ENCODE results near the gene TSEN34. TPM values are rescaled to one million over a fixed set of nuclear protein-coding genes. Genes with fewer than 3 reads are reported as not detected.
"Not testable (repeated sequence)": the region's sequence is repeated elsewhere in the genome, so short reads cannot be mapped to it uniquely, and the experiment has no call there.

The TSEN34 gene
- total RNA-seq, 1 donor from 2014 or later: 20.1 TPM

- DNase-seq (ENCODE audit: low spot score); H3K27ac Mint-ChIP-seq; H3K9me3 Mint-ChIP-seq; H3K27me3 Mint-ChIP-seq (ENCODE audit: insufficient read depth); intact Hi-C loops (cut with micrococcal nuclease); H3K4me3 Mint-ChIP-seq; H3K4me1 Mint-ChIP-seq (ENCODE audit: low read depth): not testable (repeated sequence)
- H3K36me3 Mint-ChIP-seq (ENCODE audit: low read depth): peaks cover 36% of the 10 kb centered on the region
Measured at GRCh38 chr19:54181894-54182293, 9.2 kb upstream of the TSEN34 start.

GRCh38 chr19:54183431-54183830 is 7.7 kb upstream of the TSEN34 start:
- Mint-ChIP-seq H3K36me3 (ENCODE audit: low read depth) (peaks cover 38% of the 10 kb centered on the region), H3K27me3 (ENCODE audit: insufficient read depth) (no peaks in the 10 kb centered on the region), H3K4me3 (no peak overlapping the region), H3K9me3 (no peaks in the 10 kb centered on the region), H3K4me1 (ENCODE audit: low read depth) (peaks cover 17% of the 10 kb centered on the region), H3K27ac (no peak overlapping the region)
- no peak for DNase-seq (ENCODE audit: low spot score)
- intact Hi-C loops (cut with micrococcal nuclease): no loop called here

- no peak for DNase-seq (ENCODE audit: low spot score)
- peaks cover 17% of the 10 kb centered on the region for H3K4me1 Mint-ChIP-seq (ENCODE audit: low read depth)
- H3K9me3 Mint-ChIP-seq: no peaks in the 10 kb centered on the region
- H3K4me3 Mint-ChIP-seq: peak overlapping the region; percentile 37
- H3K36me3 Mint-ChIP-seq (ENCODE audit: low read depth): peaks cover 27% of the 10 kb centered on the region
- H3K27me3 Mint-ChIP-seq (ENCODE audit: insufficient read depth): no peaks in the 10 kb centered on the region
- peak overlapping the region; percentile 23 for H3K27ac Mint-ChIP-seq
- intact Hi-C loops (cut with micrococcal nuclease): no loop called here
Measured at GRCh38 chr19:54186351-54186750, 4.8 kb upstream of the TSEN34 start.

- Mint-ChIP-seq H3K9me3 (no peaks in the 10 kb centered on the region), H3K36me3 (ENCODE audit: low read depth) (peaks cover 30% of the 10 kb centered on the region), H3K4me1 (ENCODE audit: low read depth) (peaks cover 23% of the 10 kb centered on the region), H3K4me3 (peak overlapping the region; percentile 97), H3K27me3 (ENCODE audit: insufficient read depth) (no peaks in the 10 kb centered on the region), H3K27ac (peak overlapping the region; percentile 93)
- intact Hi-C loops (cut with micrococcal nuclease): no loop called here
- DNase-seq (ENCODE audit: low spot score): no peak
Measured at GRCh38 chr19:54186934-54187381, 4.2 kb upstream of the TSEN34 start.

DNA sequence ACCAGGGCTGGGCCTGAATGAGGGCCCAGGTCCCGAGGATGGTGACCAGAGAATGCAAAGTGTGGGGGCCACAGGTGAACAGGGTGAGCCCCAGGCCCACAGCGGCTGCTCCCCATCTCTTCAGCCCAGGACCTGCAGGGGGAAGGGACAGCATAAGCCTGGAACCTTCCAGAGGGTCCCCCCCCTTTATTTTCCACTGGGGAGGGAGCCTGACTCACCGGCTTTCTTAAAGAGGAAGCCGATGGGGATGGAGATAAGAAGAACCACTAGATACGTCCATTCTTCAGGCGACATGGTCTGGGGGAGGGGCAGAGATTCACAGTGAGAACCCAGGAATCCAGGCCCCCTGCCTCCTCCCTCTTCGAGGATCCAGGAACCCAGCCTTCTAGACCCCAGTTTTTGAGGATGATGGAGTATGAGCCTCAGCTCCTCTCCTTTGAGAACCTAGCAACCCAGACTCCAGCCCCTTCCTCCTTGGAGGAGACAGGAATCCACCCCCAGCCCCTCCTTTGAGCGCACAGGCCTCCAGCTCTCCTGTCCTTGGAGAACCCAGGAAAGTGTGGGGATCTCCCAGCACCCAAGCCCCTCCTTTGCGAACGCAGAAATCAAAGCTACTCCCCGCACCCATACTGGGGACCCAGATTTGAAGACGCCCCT is 2.8 kb upstream of the TSEN34 start:
- Mint-ChIP-seq H3K4me3 (peak overlapping the region; percentile 97), H3K4me1 (ENCODE audit: low read depth) (peaks cover 31% of the 10 kb centered on the region), H3K27me3 (ENCODE audit: insufficient read depth) (no peaks in the 10 kb centered on the region), H3K27ac (peak overlapping the region; percentile 93), H3K36me3 (ENCODE audit: low read depth) (peaks cover 32% of the 10 kb centered on the region), H3K9me3 (no peaks in the 10 kb centered on the region)
- intact Hi-C loops (cut with micrococcal nuclease): loop anchor here (1.0 kb wide), 1 partner anchor 43 kb away; no protein-coding TSS in a partner anchor
- DNase-seq (ENCODE audit: low spot score): peak; percentile 39

DNA sequence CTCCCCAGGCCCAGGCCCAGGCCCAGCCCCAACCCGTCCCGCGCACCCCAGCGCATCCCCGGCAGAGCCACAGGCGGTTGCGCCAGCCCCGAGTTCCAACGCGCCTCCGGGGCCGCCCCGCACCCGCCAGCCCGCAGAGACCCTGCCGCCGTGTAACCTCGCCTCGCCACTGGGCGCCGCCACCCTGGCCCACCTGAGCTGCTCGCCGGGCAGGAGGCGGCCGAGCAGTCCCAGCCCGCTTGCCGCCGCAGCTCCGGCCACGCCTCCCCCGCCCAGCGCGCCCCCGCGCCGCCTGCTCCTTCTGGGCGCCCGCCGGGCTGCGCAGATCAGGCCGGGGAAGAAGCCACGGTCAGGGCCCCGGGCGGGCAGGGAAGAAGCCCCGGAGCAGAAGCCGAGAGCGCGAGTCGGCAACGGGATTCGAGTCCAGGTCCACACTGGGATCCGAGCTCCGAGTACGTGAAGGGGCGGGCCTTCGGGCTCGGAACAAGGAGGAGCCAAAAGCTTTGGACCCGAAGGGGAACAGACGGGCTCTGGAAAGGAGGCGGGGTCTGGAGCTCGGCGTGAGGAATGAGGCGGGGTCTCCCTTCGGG is 1.9 kb upstream of the TSEN34 start, which contains the start of gene MBOAT7:
Gene MBOAT7 (minus strand): TSS at position 436 of the 590 bp plus-strand sequence. CDS start 1,072 bp downstream, outside the sequence.
- intact Hi-C loops (cut with micrococcal nuclease): loop anchor here (1.0 kb wide), 2 partner anchors 21 to 928 kb away; partner anchors contain the start of gene PPP1R12C
- no peaks in the 10 kb centered on the region for H3K27me3 Mint-ChIP-seq (ENCODE audit: insufficient read depth)
- DNase-seq (ENCODE audit: low spot score): no peak
- no peaks in the 10 kb centered on the region for H3K9me3 Mint-ChIP-seq
- H3K36me3 Mint-ChIP-seq (ENCODE audit: low read depth): peaks cover 34% of the 10 kb centered on the region
- peaks cover 31% of the 10 kb centered on the region for H3K4me1 Mint-ChIP-seq (ENCODE audit: low read depth)
- peak within 1 kb of the TSS; percentile 97 for H3K4me3 Mint-ChIP-seq
- peak within 1 kb of the TSS; percentile 100 for H3K27ac Mint-ChIP-seq

DNA sequence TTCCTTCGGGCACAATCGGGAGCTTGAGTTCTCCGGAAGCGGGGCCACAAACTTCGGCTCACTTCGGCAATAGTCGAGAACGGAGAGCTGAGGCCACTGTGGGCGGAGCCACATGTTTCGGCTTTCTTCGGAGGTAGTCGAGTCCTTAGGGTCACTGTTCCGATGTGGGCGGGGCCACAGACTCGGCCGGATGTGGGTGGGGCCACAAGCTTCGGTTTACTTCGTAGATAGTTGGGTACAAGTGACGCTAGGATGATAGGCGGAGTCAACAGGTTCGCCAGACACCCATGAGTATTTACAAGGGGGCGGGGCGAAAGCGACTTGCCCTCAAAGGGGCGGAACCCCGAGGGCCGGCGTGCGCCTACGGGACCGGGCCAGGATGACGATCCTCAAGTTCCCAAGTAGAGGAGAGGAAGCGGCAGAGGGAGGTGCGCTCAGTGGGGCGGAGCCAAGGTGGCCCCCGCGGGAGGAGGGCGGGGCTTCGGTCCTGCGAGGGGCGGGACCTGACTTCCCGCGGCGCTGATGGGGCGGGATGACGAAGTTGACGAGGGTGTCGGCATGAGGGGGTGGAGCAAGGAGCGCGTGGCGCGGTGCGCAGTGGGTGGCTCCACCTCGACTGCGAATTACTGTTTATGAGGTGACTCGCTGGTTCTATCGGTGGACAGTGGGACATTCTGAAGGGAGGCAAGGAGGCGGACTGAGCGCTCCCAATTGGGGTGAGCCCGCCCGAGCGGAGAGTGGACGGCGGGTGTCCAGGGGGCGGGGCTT is 1.2 kb upstream of the TSEN34 start:
- intact Hi-C loops (cut with micrococcal nuclease): loop anchor here (1.0 to 5.0 kb wide), 14 partner anchors 10 to 1464 kb away; partner anchors contain the start of genes CNOT3, FIZ1, LENG1 and LENG8
- peaks cover 31% of the 10 kb centered on the region for H3K4me1 Mint-ChIP-seq (ENCODE audit: low read depth)
- H3K4me3 Mint-ChIP-seq: peak overlapping the region; percentile 94
- no peaks in the 10 kb centered on the region for H3K27me3 Mint-ChIP-seq (ENCODE audit: insufficient read depth)
- no peaks in the 10 kb centered on the region for H3K9me3 Mint-ChIP-seq
- H3K36me3 Mint-ChIP-seq (ENCODE audit: low read depth): peaks cover 36% of the 10 kb centered on the region
- DNase-seq (ENCODE audit: low spot score): peak; percentile 100
- peak overlapping the region; percentile 100 for H3K27ac Mint-ChIP-seq

DNA sequence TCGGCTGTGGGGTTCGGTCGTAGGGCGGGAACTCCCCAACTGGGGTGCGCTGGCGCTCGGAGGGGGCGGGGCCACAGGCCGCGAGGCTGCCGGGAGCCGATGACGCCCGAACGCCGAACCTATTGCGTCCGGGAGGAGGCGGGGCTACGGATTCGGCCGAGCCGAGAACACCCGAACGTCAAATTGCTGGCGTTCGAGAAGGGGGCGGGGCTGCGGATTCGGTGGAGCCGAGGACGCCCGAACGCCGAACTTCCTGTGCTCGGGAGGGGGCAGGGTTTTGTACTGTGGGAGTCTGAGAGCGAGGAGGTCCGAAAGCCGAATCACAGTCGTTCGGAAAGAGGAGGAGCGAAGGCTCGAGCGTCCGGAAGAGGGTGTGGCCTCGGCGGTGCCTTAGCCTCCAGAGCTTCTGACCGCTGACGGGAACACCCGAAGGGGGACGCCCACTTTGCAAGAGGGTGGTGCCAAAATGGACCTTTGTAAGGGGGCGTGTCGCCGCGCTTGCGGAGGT is 551 bp upstream of the TSEN34 start:
- H3K36me3 Mint-ChIP-seq (ENCODE audit: low read depth): peaks cover 37% of the 10 kb centered on the region

GRCh38 chr19:54191811-54192453 is 824 bp downstream of the TSEN34 start:
- H3K9me3 Mint-ChIP-seq: no peaks in the 10 kb centered on the region
- peaks cover 29% of the 10 kb centered on the region for H3K4me1 Mint-ChIP-seq (ENCODE audit: low read depth)
- H3K4me3 Mint-ChIP-seq: peak overlapping the region; percentile 94
- intact Hi-C loops (cut with micrococcal nuclease): loop anchor here (5.0 kb wide), 1 partner anchor 325 kb away; the partner anchor contains the start of gene MYADM
- H3K27ac Mint-ChIP-seq: peak overlapping the region; percentile 83
- H3K36me3 Mint-ChIP-seq (ENCODE audit: low read depth): peaks cover 32% of the 10 kb centered on the region
- no peaks in the 10 kb centered on the region for H3K27me3 Mint-ChIP-seq (ENCODE audit: insufficient read depth)
- no peak for DNase-seq (ENCODE audit: low spot score)

More for the DNA sequence above, 551 bp upstream of the TSEN34 start:
- Mint-ChIP-seq H3K4me1 (ENCODE audit: low read depth) (peaks cover 31% of the 10 kb centered on the region), H3K9me3 (no peaks in the 10 kb centered on the region), H3K27me3 (ENCODE audit: insufficient read depth) (no peaks in the 10 kb centered on the region), H3K27ac (peak overlapping the region; percentile 100), H3K4me3 (peak overlapping the region; percentile 94)
- intact Hi-C loops (cut with micrococcal nuclease): loop anchor here (1.0 to 5.0 kb wide), 12 partner anchors 10 to 1464 kb away; partner anchors contain the start of genes CNOT3, FIZ1, LENG1 and LENG8
- DNase-seq (ENCODE audit: low spot score): peak; percentile 100

DNA sequence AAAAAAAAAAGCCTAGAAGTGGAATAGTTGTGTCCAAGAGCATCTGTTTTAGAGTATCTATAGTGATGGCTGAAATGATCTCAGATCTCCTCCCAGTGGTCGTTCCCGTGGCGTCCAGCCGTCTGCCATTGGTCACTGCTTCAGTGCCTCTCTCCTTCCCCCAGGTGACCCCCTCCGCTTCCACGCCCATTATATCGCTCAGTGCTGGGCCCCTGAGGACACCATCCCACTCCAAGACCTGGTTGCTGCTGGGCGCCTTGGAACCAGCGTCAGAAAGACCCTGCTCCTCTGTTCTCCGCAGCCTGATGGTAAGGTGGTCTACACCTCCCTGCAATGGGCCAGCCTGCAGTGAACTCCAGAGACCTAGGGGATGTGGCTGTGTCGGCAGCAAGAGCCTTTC is 1.9 kb downstream of the TSEN34 start:
- H3K9me3 Mint-ChIP-seq: no peaks in the 10 kb centered on the region
- H3K36me3 Mint-ChIP-seq (ENCODE audit: low read depth): peaks cover 31% of the 10 kb centered on the region
- no peak for DNase-seq (ENCODE audit: low spot score)
- intact Hi-C loops (cut with micrococcal nuclease): loop anchor here (5.0 kb wide), 1 partner anchor 326 kb away; the partner anchor contains the start of gene MYADM
- H3K27ac Mint-ChIP-seq: no peak overlapping the region
- no peaks in the 10 kb centered on the region for H3K27me3 Mint-ChIP-seq (ENCODE audit: insufficient read depth)
- H3K4me3 Mint-ChIP-seq: peak overlapping the region; percentile 66
- H3K4me1 Mint-ChIP-seq (ENCODE audit: low read depth): peaks cover 18% of the 10 kb centered on the region

DNA sequence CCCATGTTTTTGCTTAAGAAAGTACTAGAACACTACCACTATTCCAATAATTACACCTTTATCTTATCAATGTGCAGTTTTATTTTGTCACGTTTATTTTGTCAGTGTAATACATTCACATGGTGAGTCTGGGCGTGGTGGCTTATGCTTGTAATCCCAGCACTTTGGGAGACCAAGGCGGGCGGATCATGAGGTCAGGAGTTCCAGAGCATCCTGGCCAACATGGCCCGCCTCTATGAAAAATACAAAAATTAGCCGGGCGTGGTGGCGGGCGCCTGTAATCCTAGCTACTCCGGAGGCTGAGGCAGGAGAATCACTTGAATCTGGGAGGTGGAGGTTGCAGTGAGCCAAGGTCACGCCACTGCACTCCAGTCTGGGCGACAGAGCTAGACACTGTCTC is 3.4 kb downstream of the TSEN34 start:
- not testable (repeated sequence) for DNase-seq (ENCODE audit: low spot score); H3K4me3 Mint-ChIP-seq; H3K27me3 Mint-ChIP-seq (ENCODE audit: insufficient read depth); H3K9me3 Mint-ChIP-seq; H3K27ac Mint-ChIP-seq
- H3K36me3 Mint-ChIP-seq (ENCODE audit: low read depth): peaks cover 31% of the 10 kb centered on the region
- intact Hi-C loops (cut with micrococcal nuclease): loop anchor here (5.0 kb wide), 1 partner anchor 327 kb away; the partner anchor contains the start of gene MYADM
- peaks cover 17% of the 10 kb centered on the region for H3K4me1 Mint-ChIP-seq (ENCODE audit: low read depth)

DNA sequence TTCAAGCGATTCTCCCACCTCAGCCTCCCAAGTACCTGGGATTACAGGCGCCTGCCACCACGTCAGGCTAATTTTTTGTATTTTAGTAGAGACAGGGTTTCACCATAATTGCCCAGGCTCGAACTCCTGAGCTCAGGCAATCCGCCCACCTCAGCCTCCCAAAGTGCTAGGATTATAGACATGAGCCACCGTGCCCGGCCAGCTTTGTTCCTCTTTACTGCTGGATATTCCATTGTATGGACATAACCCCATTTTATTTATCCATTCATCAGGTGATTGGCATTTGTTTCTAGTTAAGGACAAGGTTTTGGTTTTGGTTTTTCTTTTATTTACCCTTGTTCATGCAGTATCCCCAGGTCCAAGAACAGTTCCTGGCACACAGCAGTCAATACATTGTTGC is 5.4 kb downstream of the TSEN34 start:
- DNase-seq (ENCODE audit: low spot score): no peak
- Mint-ChIP-seq H3K9me3 (no peaks in the 10 kb centered on the region), H3K27ac (no peak overlapping the region), H3K4me1 (ENCODE audit: low read depth) (peaks cover 20% of the 10 kb centered on the region), H3K4me3 (no peak overlapping the region), H3K36me3 (ENCODE audit: low read depth) (peaks cover 37% of the 10 kb centered on the region), H3K27me3 (ENCODE audit: insufficient read depth) (no peaks in the 10 kb centered on the region)
- intact Hi-C loops (cut with micrococcal nuclease): no loop called here
